Mesothelial cell of epicardium (in vitro differentiated cells): ENCODE results near the gene BSND. TPM values are rescaled to one million over a fixed set of nuclear protein-coding genes. Genes with fewer than 3 reads are reported as not detected.

ENCODE experiments used
- total RNA-seq: library from RNA; stranded (reverse); gene quantifications from 3 replicates; pipeline ENCODE4 v1.2.1, GENCODE V29; 2021

The BSND gene
- total RNA-seq, 1 donor from 2014 or later: 0.09 TPM

Other genes with a start within 250 kb of the BSND start
- 6.4 to 7.7 TPM (median 7.0 TPM) in 3 replicates for gene PARS2, start 234.4 kb upstream of the BSND start, total RNA-seq
- 1.2 to 1.6 TPM (median 1.3 TPM) in 3 replicates for gene TTC22, start 197.6 kb upstream of the BSND start, total RNA-seq
- 92.5 to 96.4 TPM (median 92.7 TPM) in 3 replicates for gene DHCR24, start 111.7 kb upstream of the BSND start, total RNA-seq
- 0.31 to 0.47 TPM (median 0.34 TPM) in 3 replicates for gene TMEM61, start 18.3 kb upstream of the BSND start, total RNA-seq
- gene PCSK9, start 40.6 kb downstream of the BSND start, total RNA-seq: 1.4 to 1.6 TPM (median 1.6 TPM) in 3 replicates
- 49.8 to 58.1 TPM (median 53.3 TPM) in 3 replicates for gene USP24, start 216.4 kb downstream of the BSND start, total RNA-seq